NCI-H526 treated with DMSO at 0.1 percent for 48 hours (cell line): Measurements from ENCODE around the gene ASGR2.
"Not testable (repeated sequence)": the region's sequence is repeated elsewhere in the genome, so short reads cannot be mapped to it uniquely, and the experiment has no call there.

Experiments used
- DNase-seq: peaks from one replicate; lab custom pipeline; 2025; lab: John Stamatoyannopoulos, UW

Gene ASGR2

DNA sequence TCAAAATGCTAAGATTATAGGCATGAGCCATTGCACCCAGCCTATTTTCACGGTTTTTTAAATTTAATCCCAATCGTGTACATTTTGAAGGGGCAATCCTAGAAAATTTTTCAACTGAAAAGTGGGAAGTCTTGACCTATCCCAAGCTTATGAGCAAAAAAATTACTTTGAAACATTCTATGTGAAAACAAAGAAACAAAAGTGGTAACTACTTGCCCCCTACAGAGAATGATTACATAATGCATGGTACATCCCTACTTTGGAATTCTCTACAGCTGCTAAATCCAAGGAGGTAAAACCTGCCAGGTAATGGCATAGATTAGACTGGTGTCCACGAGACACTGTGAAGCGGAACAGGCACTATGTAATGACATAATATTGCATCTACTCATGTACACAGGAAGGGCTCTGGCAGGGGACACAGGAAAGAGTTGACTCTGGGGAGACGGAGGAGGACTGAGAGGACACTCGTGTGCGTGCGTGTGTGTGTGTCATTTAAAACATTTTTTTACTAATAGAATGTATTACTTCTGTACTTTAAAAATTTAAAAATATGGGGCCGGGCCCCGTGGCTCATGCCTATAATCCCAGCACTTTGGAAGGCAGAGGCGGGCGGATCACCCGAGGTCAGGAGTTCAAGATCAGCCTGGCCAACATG, 15.7 kb downstream of the ASGR2 start:
- no peak for DNase-seq

- DNase-seq, result no peak
Observed at GRCh38 chr17:7097940-7098339, 16.7 kb downstream of the ASGR2 start.

DNA sequence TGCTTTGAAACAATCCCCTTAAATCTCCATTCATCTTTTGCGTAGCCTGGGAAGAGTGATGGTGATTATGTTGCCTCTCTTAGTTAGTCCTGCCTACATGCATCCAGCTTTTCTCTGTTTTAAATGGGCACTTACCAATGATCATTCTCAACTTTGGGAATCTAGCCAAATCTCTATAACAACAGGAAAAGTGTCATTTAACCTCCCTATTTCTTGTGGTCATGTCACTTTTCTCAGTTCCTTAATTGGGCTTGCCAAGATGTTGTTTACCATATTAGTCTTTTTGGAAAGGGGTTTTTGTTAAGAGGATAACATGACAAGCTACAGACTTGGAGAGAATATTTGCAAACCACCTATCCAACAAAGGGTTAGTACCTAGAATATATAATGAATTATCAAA, 19.0 kb downstream of the ASGR2 start:
- DNase-seq, result no peak

DNA sequence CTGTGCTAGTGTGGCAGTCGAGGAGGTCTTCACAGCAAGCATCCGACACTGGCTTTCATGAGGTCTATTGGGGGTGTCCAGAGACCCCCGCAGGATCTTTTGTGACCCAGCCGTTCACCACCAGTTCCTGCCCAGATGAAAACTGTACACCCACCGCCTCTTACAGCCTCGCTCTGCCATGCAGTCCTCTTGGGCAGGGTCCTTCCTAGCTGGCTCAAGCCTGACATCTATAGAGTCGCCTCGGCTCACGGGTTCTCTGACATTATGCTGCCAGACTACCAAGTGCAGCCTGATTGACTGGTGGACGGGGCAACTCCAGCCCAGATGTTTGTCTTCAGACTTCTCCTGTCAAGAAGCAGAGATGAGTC, 20.0 kb downstream of the ASGR2 start:
- DNase-seq, result no peak

DNA sequence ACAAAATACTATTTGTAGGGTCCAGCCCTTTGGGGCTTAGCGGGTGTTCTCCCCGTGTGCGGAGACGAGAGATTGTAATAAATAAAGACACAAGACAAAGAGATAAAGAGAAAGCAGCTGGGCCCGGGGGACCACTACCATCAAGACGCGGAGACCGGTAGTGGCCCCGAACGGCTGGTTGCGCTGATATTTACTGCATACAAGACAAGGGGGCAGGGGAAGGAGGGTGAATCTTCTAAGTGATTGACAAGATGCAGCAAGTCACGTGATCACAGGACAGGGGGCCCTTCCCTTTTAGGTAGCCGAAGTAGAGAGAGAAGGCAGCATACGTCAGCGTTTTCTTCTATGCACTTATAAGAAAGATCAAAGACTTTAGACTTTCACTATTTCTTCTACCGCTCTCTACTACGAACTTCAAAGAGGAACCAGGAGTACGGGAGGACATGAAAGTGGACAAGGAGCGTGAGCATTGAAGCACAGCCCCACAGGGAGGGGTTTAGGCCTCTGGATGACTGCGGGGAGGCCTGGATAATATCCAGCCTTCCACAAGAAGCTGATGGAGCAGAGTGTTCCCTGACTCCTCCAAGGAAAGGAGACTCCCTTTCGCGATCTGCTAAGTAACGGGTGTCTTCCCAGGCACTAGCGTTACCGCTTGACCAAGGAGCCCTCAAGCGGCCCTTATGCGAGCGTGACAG, 23.2 kb downstream of the ASGR2 start:
- not testable (repeated sequence) for DNase-seq

DNA sequence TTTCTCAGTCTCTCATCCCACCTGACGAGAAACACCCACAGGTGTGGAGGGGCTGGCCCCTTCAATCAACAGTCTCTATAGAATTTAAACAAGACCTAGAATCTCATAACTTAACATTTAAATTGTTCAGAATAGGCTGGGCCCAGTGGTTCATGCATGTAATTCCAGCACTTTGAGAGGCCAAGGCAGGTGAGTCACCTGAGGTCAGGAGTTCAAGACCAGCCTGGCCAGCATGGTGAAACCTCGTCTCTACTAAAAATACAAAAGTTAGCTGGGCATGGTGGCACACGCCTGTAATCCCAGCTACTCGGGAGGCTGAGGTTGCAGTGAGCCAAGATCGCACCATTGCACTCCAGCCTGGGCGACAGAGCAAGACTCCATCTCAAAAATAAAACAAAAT, 25.1 kb downstream of the ASGR2 start:
- DNase-seq, result not testable (repeated sequence)

DNA sequence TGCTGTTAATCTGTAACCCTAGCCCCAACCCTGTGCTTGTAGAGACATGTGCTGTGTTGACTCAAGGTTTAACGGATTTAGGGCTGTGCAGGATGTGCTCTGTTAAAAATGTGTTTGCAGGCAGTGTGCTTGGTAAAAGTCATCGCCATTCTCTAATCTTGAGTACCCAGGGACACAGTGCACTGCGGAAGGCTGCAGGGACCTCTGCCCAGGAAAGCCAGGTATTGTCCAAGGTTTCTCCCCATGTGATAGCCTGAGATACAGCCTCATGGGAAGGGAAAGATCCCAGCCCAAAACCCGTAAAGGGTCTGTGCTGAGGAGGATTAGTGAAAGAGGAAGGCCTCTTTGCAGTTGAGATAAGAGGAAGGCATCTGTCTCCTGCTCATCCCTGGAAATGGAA, 26.2 kb downstream of the ASGR2 start:
- not testable (repeated sequence) for DNase-seq

DNA sequence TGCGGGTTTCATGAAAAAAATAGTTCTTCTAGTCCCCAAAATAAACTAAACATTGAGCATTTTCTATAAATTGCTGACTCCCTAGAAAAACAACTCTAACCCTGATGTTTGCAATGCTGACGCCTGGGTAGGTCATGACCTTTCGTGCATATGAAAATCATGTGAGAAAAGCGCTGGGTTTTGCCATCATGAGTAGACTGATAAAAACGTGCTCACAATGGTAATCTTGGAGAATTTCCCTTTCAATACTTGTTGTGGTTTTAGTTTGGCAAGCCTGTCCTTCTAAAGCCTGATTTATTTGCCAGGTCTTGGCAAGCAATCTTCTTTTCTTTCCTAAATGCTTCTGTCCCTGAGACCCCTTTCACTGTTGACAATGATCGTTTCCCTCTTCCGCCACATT, 30.5 kb downstream of the ASGR2 start:
- DNase-seq, result no peak

DNA sequence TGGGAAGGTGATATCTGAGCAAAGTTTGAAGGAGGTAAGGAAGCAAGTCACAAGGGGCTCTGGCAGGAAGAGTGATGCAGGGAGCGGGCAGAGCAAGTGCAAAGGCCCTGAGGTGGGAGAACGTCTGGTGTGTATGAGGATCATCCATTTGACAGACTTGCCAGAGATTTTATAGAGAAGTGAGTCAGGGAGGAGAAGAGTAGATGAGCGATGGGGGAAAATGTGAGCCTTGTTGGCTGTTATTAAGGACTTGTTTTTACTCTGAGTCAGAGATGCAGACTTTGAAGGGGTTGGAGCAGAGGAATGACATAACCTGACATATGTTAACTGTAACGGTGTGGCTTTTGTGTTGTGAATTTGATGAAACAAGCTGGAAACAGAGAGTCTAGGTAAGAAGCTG, 31.0 kb downstream of the ASGR2 start:
- DNase-seq, result no peak

DNA sequence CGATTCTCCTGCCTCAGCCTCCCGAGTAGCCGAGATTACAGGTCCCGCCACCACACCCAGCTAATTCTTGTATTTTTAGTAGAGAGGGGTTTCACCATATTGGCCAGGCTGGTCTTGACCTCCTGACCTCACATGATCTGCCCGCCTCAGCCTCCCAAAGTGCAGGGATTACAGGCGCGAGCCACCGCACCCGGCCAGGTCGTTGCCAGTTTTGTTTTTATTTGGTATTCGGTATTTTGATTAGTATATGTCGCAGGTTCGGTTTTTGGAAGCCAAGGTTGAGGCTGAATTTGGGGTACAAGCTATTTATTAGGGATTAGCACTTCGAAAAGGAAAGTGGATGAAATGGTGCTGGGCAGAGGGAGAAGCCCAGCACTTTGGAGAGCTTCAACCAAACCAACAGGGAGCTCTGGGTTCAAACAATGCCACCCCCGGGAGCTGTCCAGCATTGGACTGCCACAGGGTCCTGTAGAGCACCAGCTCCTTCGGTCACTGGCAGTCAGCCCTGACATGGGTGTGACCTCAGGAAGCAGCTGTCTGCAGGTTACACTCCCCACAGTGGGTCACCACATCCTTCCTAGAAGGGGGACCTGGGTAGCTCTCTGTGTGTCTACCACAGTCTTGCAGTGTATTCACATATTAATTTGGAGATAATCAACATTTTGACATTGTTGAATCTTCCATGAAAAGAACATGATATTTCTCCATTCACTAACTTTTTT, 33.1 kb downstream of the ASGR2 start:
- DNase-seq, result no peak

- no peak for DNase-seq
Observed at GRCh38 chr17:7080456-7081041, 34.1 kb downstream of the ASGR2 start.

DNA sequence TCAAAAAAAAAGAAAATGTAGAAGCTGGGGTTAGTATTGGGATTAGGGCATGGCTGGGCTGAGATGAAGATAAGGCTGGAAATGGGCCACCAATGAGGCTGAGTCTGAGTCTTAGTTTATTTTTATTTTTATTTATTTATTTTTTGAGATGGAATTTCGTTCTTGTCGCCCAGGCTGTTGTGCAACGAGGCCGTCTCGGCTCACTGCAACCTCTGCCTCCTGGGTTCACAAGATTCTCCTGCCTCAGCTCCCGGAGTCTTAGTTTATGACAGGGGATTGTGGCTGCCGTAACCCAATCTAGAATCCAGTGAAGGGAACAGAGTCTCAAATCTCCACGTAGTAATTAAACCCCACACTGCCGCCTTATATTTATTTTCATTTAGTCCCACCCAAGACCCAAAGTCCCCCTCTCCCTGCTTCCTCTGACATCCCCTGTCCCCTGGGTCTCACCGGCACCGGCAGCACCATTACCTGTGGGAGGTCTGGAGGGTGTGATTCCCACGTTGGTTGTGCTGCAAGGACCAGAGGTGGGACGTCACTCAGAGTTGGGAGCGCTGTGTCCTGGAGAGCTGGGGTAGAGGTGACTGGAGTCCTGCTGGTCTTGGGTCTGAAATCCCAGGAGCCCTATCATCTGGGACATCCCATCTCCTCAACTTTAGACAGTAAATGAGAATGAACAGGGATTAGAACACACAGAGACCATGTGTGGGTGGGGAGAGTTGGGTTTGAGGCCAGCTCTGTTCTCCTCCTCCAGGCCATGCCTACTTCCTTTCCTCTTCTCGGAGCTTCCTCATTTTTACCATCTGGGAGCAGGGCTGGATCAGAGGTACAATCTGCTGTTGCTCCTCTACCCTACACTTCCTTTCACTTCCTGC, 34.8 kb downstream of the ASGR2 start, which contains the start of gene CLEC10A:
Gene CLEC10A (minus strand): TSS at position 671 of the 875 bp plus-strand sequence. CDS start 1,439 bp downstream, outside the sequence.
- DNase-seq, result no peak

GRCh38 chr17:7078711-7079110, 35.9 kb downstream of the ASGR2 start:
- DNase-seq, result no peak

GRCh38 chr17:7077911-7078546, 36.6 kb downstream of the ASGR2 start:
- DNase-seq, result no peak

- DNase-seq, result no peak
Observed at GRCh38 chr17:7074931-7075330, 39.7 kb downstream of the ASGR2 start.

GRCh38 chr17:7072406-7072805, 42.2 kb downstream of the ASGR2 start:
- no peak for DNase-seq

DNA sequence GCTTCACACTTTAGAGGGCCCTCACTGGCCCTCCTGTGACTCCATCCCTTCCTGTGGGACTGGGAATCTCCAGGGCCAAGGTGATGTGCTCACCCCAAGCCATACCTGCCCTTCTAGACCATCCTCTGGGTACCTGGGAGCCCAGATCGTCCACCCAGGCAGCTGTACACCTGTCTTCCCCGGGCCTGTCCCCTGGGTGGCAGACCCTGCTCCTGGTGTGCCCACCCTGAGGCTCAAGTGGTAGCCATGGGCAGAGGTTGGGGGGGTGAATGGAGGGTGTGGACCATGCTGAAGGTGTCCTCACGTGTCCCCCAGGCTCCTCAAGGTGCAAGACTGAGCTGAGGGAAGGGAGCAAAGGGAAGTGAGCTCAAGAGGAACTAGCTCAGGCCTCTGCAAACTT, 43.9 kb downstream of the ASGR2 start:
- DNase-seq, result no peak

DNA sequence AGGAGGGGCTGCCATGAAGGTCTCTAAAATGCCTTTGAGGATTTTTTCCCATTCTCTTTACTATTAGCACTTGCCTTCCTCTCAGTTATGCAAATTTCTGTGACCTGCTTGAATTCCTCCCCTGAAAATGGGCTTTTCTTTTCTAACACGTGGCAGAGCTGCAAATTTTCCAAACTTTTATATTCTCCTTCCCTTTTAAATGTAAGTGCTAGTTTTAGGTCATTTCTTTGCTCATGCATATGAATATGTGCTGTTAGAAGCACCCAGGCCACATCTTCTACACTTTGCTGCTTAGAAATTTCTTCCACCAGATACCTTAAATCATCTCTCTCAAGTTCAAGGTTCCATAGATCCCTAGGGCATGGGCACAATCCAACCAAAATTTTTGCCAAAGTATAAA, 46.4 kb downstream of the ASGR2 start:
- DNase-seq, result no peak

DNA sequence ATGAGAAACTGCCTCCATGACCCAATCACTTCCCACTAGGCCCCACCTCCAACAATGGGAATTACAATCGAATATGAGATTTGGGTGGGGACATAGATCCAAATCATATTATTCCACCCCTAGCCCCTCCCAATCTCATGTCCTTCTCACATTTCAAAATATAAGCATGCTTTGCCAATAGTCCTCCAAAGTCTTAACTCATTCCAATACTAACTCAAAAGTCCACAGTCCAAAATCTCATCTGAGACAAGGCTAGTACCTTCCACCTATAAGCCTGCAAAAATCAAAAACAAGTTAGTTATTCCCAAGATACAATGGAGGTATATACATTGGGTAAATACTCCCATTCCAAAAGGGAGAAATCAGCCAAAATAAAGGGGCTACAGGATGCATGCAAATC, 47.4 kb downstream of the ASGR2 start:
- DNase-seq, result no peak

- no peak for DNase-seq
Observed at GRCh38 chr17:7064261-7064660, 50.4 kb downstream of the ASGR2 start.

GRCh38 chr17:7063518-7064094, 51.0 kb downstream of the ASGR2 start:
- DNase-seq, result no peak
